KBM-7 (cell line): ENCODE measurements around the gene KCNN2.

Experiments
- DNase-seq: peaks from one replicate; pipeline ENCODE4 v3.0.0-alpha.2; 2015
- in situ Hi-C: fragments of 300-500 bp; cut with MboI; formaldehyde crosslinking; loops from 2 replicates; pipeline ENCODE4 v1.14.3; 2020; ENCODE audit warnings: low sequenced_read_pairs, low pct_unique_long_range_greater_than_20kb, mixed read lengths

KCNN2 gene

GRCh38 chr5:114458726-114459125, 96.9 kb downstream of the KCNN2 start:
- in situ Hi-C loops: loop anchor here (25.0 kb wide), 1 partner anchor 579 kb away; no protein-coding TSS in a partner anchor

DNA sequence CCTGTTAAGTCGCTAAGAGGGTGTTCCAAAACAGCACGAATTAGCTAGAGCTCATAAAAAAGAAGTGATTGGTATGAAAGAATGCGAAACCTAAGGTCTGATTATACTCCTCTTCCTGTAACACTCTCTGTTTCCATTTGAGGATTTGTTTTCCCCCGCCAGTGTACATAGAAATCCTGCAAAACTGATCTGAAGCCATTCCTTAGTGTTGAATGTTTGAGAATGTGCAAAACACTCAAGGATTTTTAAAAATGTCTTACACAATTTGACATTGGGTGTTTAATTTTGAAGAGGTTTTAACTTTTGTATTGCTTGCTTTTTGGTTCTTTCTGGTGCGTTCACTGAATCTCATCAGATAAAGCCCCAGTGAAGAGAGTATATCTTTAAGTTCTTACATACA, 105.3 kb downstream of the KCNN2 start:
- in situ Hi-C loops: loop anchor here (25.0 kb wide), 1 partner anchor 570 kb away; no protein-coding TSS in a partner anchor
- DNase-seq: no peak

More at GRCh38 chr5:114458726-114459125, 96.9 kb downstream of the KCNN2 start:
- DNase-seq: no peak

DNA sequence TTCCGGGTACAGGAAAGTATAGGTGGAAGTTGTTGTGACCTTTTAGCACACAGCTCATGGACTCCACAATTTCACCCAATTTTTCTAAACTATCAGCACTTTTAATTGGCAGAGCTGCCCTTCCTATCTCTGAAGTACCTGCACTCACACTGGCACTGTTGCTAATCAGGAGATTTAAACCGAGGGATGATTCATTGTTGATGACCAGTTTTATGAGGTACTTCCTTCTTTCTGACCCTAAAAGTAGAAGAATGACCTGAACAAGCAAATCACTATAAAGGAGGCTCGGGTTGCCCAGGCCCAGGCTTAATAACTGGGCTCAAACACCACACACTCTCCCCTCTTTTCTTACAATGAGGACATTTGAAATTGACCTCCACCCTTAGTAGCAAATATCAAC, 105.9 kb downstream of the KCNN2 start:
- DNase-seq: peak; percentile 17
- in situ Hi-C loops: loop anchor here (25.0 kb wide), 1 partner anchor 570 kb away; no protein-coding TSS in a partner anchor

DNA sequence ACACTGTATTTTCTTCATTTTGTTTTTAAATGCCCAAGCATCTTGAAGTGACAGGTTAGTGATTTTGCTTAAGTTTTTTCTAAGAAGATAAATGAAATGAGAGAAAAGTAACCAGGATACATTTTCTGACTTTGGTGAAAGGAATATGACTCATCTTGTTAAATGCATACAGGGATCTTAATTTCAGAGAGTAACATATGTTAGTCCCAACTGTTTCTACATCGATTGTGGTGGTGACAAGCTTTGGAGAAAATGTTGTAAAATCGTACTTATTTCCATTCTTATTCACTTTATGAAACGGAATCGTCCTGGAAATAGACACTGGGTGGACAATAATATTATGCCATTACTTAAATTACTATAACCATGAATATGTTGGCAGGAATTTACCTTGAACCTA, 107.5 kb downstream of the KCNN2 start:
- no peak for DNase-seq
- in situ Hi-C loops: loop anchor here (25.0 kb wide), 1 partner anchor 568 kb away; no protein-coding TSS in a partner anchor

GRCh38 chr5:114471529-114471928, 109.7 kb downstream of the KCNN2 start:
- in situ Hi-C loops: loop anchor here (25.0 kb wide), 1 partner anchor 566 kb away; no protein-coding TSS in a partner anchor
- DNase-seq: no peak

DNA sequence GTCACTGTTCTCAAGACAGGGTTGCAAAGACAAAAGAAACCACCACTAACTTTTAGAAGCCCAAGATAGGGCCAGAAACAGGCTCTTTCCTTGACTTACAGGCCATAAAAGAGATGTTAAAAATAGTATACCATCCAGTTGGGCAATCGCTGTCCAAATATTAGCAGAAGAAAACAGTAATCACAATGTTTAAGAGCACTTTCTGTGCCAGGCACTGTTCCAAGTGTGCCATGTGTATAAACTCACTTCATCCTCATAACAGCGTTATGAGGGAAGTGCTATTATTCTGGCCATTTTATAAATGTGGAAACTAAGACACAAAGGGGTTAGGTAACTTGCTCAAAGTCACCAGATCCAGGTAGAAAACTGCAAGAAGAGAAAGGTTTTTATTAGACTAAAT, 111.7 kb downstream of the KCNN2 start:
- in situ Hi-C loops: loop anchor here (25.0 kb wide), 1 partner anchor 564 kb away; no protein-coding TSS in a partner anchor

DNA sequence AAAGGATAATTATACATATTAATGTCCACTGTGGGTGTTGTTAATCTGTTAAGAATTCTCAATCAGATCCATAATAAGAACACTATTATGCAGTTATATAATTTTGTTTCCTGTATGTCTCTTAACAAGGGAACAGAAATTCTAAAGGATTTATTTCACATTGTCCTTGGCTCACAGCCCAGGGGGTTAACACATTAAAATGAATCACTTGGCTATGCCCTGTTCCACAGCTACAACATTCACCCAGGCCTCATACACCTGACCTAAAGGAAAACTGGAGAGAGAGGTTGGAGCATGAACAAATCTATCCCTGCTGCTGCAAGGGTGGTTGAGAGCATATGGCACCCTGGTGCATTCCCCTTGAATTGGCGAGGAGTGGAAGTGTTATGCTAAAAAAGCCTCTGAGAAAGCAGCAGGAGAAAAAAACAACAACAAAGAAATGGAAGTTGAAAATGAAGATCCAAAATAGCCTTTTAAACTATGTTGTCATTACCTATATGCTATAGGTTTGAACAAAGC, 116.0 kb downstream of the KCNN2 start:
- in situ Hi-C loops: no loop called here

More for the DNA sequence above, 111.7 kb downstream of the KCNN2 start:
- no peak for DNase-seq

GRCh38 chr5:114500756-114501155, 138.9 kb downstream of the KCNN2 start:
- DNase-seq: no peak

More for the DNA sequence above, 116.0 kb downstream of the KCNN2 start:
- DNase-seq: no peak

DNA sequence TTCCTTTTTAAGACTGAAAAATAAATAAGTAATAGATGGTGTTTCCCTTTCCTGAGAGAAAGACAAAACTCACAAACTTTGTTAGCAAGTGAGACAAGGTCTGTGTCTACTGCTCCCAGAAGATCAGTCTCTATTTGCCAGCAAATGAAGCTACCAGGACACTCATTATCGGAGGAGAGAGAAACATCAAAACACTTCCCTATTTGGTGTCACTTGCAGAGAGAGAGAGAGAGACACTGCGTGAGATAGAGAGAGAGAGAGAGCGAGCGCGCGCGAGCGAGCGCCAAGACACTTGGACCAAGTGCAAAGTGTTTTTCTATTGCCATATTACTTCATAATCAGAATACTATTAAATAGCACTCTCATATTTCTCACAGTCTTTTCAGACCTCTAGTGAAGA, 142.7 kb downstream of the KCNN2 start:
- in situ Hi-C loops: no loop called here
- no peak for DNase-seq

More at GRCh38 chr5:114500756-114501155, 138.9 kb downstream of the KCNN2 start:
- in situ Hi-C loops: no loop called here

GRCh38 chr5:114524221-114524620, 162.4 kb downstream of the KCNN2 start:
- in situ Hi-C loops: no loop called here
- DNase-seq: no peak

GRCh38 chr5:114544561-114544960, 182.7 kb downstream of the KCNN2 start:
- in situ Hi-C loops: no loop called here

More at GRCh38 chr5:114544561-114544960, 182.7 kb downstream of the KCNN2 start:
- DNase-seq: no peak
